ENCODE results near the gene LAPTM4A.
"Not testable (repeated sequence)": the region's sequence is repeated elsewhere in the genome, so short reads cannot be mapped to it uniquely, and the experiment has no call there.

LAPTM4A gene

DNA sequence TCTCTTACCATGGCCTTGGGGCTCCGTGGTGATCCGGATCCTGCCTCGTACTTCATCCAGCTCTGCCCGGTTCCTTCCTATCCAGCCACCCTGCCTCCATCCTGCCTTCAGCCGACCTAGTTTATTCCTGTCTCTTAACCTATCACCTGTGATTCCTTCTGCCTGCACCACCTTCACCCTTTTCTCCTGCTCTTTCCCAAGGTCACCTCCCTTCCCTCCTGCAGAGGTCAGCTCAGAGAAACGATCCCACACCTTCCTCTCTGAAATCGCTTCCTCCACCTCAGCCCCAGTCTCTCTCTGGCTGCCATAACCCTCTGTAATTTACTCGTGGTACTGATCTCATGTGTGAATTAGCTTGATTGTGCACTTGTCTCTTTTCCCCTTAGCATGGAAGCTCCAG lies 23.5 kb upstream of the LAPTM4A start:
- no peak for DNase-seq

DNA sequence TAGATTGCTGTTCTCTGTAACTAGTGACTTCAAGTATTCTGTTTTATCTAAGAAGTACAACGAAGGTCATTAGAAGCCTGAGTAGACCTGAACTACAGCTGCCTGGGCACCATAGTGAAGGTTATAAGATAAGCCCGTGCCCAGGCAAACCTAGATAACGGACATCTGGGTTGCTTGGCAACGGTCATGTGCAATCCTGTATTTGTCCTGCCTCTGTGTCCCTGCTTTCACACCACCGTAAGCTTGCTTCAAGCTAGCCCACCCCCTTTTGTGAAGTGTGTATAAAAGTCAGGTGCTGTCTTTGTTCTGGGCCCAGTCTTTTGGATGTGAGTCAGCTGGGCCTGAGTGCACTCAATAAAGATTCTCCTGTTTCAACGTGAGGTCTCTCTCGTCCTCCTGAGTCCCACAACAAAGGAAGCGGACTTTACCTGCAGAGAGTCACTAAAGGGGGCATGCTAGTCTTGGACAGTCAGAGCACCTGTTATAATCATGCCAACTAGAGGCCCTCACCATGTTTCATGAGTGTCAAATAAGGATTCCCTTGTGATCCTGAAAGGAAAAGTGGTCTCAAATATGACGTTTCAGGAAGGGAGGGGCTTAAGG lies 22.7 kb upstream of the LAPTM4A start:
- DNase-seq: not testable (repeated sequence)

DNA sequence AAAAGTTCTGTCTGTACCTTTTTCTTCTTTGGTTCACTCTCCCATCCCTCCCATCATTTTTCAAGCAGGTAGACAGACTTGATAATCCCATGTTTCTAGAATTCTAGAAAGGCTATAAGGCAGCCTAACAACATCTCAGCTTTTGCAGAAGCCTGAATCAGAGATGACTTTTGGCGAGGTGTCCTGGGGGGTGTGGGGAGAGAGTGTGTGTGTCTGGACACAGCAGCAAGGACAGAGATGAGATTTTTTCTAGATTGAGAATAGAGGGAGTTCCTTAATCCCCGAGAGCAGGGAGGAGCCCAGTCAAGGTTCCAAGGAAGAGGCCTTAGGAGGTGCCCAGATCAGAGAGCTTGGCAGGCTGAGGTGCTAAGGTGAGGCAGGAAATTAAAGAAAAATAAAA lies 22.0 kb upstream of the LAPTM4A start:
- no peak for DNase-seq

DNA sequence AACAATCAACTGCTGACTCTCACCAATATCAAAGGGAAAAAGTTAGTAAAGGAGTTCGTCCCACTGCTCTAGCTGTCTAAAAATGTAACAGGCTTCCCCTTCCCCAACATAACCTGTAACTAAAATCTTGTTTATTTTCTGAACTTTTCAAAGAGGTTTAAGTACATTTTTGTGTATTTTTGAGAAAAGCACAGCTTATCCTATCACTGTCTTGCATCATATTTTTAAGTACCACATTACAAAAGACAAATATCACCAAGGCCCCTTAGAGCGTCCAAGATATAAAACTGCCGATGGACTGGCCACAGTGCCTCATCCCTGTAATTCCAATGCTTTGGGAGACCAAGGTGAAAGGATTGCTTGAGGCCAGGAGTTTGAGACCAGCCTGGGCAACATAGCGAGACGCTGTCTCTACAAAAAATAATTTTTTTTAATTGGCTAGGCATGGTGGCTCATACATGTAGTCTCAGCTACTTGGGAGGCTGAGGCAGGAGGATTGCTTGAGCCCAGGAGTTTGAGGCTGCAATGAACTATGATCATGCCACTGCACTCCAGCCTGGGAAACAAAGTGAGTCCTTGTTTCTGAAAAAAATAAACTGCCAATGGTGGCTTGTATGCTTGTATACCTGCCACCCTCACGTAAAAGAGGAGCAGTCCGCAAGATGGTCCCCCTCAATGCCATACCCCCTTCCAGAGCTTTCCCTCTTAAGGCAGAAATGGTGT lies 21.2 kb upstream of the LAPTM4A start:
- DNase-seq: no peak

DNA sequence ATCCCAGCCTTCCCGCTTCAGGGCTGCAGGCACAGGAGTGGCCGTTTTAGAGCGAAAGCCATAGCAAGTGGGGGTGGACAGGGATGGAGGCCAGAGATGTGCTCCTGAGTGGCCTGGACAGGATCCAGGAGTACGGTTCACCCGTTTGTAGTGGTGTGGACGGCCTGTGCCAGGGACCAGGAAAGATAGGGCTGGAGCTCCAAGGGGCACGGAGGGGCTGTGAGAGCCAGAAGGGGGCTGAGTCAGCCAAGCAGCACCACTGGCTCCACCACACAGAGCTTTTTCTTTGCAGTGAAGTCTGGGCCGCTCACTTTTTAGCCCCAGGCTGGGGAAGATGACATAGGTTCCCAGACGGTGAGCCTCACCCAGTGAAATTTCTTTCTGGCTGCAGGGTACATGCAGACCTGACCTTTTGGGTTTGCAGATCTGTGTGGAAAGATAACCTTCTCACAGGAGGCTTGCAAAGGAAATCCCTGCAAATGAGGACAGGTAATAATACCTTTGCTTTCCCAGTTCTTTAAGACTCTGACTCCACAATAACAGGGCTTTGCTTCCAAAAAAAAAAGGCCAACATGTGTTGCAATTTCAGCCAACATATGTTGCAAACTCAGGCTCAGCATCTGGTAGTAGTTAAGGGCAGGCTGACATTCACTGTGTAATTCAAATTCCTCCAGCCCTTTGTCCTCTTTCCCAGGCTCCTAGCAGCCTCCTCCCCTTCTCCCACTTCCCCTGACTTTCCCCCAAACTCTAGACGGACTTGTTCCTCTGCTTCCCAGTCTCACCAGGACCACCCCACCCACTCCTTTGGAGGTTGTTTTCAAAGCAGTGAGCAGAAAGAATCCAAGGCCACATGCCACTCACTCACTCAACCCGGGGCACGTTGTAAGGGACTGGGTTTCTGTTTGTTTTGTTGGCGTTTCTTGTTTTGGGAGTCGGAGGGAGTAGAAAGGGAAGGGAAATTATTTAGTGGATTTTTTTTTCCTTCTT lies 20.3 kb upstream of the LAPTM4A start:
- DNase-seq: no peak

DNA sequence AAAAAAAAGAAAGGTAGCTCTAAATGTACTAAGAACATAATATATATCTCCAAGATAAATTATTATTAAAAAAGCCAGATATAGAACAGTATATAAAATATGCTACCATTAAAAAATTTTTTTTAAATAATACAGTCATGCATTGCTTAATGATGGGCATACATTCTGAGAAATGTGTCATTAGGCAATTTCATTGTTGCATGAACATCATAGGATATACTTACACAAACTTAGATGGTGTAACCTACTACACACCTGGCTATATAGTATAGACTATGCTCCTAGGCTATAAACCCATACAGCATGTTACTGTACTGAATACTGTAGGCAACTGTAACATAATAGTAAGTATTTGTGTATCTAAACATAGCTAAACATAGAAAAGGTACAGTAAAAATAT lies 18.3 kb upstream of the LAPTM4A start:
- DNase-seq: no peak

DNA sequence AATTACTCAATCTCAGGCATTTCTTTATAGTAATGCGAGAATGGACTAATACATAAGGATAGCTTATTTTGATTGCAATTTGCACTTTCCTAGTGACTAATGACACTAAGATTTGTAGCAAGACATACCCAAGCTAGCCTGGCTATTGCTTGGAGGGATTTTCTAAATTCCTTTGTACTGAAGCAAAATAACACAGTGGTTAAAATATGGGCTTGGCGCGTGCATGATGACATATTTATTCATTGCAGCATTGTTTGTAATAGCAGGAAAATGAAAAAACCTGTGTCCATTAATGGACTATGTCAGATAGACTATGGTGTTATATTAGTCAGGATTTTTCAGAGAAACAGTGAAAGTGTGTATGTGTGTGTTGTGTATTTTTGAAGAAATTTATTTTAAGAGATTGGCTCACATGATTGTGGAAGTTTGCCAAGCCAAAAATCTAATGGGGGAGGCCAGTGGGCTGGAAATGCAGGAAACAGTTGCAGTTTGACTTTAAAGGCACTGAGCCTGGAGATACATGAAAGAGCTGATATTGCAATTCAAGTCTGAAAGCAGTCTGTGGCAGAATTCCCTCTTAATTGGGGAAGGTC lies 16.7 kb upstream of the LAPTM4A start:
- DNase-seq: no peak

DNA sequence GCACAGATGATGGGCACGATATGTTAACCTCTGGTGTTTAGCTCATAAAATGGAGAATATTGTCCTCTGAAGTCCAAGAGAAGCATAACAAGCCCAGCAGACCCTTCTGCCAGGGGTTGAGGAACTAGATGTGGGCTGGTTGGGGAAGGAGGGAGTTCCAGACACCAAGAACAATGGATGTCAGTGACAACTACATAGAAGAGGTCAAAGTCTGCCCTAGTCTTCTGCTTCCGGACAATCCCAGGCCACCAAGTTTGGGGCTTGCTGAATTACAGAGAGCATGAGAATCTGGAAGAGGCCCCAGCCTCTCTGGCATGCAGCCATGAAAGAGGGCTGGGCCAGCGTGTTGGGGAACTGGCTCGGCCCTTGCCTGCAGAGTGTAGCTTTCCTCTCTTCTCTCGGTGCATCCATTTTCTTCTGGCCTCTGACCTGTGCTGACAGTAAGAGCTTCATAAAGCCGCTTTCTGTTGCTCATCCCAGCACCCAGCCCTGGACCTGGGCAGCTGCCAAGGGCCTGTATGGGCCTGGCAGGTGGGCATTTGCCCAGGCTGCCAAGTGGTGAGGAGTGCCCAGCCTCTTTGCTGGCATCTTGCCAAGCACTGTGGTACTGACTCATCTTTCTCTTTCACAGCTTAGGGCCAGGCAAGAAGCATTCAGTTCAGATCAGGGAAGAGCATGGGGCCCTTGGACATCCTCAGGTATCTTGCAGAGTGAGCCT lies 14.6 kb upstream of the LAPTM4A start:
- peak in 1 of 2 donors; percentile 11 for DNase-seq

DNA sequence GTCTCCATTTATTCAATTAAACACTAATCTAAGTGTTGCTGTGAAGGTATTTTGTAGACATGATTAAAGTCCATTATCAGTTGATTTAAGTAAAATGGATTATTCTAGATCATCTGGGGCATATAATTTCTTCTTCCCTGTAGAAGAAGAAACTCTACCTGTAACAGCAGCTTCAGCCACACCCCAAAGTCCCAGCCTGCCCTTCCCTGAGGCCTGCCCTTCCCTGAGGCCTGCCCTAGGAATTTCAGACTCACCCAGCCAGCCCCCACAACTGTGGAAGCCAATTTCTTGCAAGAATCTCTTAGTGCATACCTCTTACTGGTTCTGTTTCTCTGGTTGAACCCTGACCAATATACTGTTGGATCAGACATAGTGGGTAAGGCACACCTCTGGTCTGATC lies 13.4 kb upstream of the LAPTM4A start:
- DNase-seq: no peak

DNA sequence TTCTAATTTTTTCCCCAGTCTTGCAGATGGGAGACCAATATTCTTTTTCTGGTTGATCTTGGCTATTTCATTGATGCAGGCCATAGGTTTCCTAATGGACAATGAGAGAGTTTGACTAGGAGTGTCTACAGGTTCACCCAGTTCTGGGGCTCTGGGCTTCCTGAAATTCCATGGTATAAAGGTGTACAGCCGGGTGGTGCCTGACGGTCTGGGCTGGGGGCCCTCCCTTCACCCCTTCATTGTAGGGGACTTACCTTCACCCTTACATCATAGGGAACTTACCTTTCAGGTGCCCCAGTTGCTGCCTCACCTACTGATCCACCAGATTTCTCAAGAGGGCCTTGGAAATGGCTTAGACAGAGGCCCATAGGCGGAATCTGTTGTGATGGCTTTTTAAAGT lies 13.0 kb upstream of the LAPTM4A start:
- DNase-seq: no peak

DNA sequence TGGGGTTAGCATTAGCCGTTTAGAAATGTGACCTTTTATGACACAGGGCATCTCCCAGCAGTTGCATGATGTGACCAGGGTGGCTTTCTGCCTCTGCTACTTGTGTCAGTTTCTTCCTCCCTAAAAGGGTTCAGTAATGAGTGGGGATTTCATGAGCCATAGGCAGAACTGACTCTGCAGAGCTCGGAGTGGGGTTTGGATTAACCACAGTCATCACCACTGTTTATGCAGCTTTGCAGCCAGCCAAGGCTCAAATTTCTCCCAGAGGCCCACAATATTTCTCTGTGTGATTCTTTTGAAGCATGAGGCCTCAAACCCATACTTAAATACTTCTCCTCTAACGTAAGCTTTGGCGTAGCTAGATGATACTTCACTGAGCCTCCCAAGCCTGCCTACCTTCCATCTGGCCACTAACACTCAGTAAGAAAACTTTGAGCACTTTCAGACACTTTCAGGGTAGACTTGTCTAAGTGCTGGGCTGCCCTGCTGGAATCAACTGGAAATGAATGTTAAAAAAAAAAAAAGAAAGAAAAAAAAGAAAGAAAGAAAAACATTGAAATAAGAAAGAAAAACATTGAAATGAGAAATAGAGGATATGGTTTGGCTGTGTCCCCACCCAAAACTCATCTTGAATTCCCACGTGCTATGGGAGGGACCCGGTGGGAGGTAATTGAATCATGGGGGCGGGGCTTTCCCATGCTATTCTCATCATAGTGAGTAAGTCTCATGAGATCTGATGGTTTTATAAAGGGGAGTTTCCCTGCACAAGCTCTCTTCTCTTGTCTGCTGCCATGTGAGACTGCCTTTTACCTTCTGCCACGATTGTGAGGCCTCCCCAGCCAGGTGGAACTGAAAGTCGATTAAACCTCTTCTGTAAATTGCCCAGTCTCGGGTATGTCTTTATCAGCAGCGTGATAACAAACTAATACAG lies 11.5 kb upstream of the LAPTM4A start:
- DNase-seq: no peak

DNA sequence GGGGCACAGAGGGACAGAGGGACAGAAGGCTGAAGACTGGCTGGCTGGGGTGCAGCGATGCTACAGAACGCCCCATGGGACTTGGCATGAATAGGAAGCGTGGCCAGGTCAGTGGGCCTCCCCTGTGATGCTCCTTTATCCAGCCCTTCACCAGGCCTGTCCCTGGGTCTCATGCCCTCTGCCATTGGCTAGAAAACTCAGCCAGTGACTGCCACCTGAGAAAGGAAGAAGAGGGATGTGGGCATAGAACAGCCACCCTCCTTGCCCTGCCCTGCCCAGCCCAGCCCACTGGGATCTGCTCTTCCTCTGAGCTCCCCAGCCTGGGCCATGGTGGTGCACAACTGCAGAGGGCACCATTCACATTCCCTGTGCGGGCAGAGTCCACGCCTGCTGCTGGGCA lies 10.5 kb upstream of the LAPTM4A start:
- DNase-seq: no peak

DNA sequence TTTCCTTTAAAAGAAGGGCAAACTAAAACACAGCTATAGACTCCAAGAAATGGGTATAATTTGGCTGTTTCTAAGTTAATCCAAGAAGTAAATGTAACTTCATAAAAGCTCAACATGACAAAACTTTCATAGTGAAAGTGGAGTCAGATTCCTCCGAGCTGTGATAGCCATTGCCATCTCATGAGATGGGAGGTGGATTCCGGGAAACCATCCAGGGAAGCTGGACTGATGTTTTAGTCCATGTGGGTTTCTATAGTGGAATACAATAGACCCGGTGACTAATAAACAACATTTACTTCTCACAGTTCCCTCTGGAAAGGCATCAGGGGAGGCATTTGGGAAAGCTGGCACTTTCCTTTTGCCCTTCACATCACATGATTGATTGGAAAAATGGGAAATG lies 10.0 kb upstream of the LAPTM4A start:
- DNase-seq: no peak

DNA sequence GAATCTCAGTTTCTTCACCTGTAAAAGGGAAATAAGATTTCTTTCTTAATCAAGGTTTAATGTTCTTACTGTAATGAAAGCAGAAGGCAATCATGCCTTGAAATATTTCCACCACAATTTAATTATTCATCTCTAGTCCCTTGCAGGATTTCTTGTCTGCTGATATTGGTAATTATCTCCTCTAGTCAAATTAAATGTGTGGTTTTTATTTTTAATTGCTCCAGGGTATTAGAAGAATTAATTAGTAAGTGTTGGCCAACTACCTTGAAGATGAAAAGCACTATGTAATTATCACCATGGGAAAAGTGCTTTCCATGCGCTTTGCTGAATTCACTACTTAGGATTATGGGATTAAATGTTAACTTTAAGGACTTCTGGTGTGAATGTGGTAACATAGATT lies 8.7 kb upstream of the LAPTM4A start:
- DNase-seq: no peak

DNA sequence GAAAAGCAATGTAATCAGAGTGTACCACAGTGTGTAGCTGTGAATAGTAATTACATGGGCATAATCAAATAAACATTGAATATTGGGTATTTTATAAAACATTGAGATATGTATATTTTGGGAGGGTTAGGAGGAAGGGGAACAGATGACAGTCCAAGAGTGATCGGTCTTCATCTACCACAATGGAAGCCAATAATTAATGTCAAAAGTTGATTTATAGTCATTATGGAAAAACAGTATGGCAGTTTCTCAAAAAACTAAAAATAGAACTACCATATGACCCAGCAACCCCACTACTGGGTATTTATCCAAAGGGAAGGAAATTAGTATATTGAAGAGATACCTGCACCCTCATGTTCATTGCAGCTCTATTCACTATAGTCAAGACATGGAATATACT lies 5.8 kb upstream of the LAPTM4A start:
- DNase-seq: no peak

DNA sequence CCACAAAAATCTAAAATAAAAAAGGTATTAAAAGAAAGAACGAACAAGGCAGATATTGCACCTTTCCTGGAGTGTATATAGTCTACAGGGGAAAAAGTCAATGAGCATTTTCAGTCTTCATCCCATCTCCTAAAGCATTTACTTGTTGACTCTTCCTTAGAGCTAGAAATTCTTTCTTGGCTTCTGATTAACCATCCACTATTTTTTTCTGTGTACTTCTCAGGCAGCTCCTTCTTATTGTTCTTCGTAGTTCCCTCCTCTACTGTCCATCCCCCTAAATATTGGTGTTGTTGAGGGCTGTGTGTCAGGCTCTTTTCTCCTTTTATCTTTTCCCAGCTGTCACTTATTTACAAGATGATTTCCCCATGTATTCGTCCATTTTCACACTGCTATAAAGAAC lies 3.5 kb upstream of the LAPTM4A start:
- no peak for DNase-seq

DNA sequence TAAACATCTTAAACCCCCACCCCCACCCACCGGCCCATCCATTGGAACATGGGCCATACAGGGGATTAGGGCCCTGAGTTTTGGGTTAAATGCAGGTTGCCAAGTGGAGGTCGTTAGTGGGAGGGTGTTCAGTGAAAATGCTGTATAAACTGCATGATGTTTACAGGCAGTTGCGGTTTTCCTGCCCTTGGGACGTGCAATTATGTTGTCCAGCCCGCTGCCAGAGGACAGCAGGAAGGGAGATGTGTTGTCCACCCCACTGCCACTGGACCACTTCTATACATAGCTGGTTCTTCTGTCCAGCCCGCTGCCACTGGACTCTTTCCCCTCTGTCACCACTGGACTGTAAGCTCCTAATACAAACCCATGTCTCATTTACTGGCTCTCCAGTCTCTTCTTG lies 2.7 kb upstream of the LAPTM4A start:
- DNase-seq: no peak

DNA sequence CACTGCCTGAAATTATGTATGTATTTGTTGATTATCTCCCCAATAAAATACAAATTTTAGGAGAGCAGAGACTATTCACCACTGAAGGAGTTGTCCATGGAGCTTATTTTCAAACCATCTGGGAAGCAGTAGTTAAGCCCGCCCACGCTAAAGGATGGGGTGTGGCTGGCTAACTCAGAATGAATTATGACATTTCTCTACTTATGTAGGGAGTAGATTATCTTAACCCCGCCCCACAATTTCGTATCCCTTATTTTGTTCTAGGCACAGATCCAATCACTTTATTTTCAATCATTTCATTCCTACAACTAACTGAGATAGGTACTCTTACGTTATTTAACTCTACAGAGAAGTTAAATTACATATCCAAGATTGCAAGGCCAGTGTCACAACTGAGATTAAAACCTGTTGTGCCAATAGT lies 1.4 kb upstream of the LAPTM4A start:
- DNase-seq: peak; percentile 90

DNA sequence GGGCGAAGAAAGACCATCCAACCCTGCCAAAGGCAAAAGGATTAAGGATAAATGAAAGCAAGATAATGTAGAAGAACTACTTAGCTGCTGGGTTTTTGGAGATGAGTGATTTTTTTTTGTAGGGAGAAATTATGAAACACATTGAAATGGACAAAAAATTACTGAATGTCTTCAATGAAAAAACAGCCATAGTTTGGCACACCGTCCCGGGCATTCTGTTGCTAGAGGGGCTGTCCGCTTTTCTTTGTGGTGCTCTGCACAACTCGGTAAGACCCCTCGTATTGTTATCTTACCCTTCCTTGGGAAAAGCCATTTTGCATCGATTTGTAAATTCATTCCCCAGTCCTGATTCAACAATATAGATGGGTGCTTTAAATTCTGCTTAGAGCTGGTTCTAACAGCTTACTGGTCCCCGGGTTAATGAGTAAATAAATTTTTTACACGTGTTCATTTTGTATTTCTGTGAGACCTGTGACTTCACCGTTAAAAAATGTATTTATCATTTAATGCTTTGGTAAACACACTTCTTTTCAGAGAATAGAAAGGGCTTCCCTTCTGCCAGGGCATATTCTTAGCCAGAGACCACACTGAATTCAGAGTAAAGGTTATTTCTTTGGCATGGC lies 912 bp upstream of the LAPTM4A start:
- no peak for DNase-seq

DNA sequence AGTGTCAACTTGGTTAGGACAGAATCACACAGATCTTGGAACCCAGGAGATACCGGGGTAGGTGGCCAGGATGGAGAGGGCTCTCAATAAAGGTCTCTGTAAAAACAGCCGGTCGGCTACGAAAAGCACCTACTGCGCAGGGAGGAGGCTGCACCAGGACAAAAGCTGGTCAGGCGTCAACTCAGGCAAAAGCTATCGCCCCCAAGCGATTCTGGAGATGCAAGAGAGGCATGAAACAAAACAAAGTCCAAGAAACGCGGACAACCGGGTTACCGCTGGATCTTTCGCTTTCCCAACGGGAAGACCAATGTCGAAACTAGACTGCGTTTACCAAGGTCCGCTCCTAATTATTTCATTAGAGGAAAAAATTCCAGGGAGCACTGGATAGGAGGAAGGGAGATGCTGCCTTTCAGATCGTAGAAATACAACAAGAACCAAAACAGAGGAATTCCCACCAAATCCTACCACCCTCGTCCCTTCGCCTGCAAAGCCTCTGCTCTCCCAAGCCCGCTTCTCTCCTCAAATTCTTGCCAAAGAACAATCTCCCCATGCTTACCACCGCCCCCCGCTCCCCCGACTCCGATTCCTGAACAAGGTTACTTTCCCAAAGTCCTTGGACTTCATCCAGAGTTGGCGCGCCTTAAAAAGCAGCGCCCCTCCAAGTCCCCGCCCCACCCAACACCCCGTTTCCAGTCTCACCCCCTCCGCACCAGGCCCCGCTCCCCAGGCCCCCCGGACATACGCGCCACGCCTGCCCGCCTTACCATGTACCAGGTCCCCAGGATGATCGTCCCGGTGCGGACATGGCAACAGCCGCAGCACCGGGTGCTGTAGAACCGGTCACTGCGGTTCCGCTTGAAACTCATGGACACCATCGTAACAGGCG lies 539 bp downstream of the LAPTM4A start:
- DNase-seq: peak; percentile 44 to 47
